Measurements from ENCODE around the gene PUM2.

DNA sequence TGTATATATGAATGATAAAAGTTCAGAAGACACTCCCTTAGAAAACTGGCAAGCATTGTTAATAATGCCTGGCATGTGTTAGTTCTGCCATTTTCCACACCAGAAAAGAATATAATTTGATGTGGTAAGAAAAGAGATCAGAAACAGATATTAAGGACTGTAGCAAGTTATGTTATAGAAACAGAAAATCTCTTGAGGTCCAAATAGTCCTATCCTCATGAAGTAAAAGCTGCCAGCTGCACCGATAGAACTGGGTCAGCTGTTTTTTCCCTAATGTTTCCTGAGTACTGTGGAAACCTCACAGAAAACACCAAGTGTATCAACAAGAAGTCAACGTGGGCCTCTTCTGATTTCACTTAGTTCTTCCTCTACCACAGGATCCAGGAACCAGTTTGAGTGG lies 68.8 kb downstream of the PUM2 start:
- TF ChIP-seq, protein P1, sequence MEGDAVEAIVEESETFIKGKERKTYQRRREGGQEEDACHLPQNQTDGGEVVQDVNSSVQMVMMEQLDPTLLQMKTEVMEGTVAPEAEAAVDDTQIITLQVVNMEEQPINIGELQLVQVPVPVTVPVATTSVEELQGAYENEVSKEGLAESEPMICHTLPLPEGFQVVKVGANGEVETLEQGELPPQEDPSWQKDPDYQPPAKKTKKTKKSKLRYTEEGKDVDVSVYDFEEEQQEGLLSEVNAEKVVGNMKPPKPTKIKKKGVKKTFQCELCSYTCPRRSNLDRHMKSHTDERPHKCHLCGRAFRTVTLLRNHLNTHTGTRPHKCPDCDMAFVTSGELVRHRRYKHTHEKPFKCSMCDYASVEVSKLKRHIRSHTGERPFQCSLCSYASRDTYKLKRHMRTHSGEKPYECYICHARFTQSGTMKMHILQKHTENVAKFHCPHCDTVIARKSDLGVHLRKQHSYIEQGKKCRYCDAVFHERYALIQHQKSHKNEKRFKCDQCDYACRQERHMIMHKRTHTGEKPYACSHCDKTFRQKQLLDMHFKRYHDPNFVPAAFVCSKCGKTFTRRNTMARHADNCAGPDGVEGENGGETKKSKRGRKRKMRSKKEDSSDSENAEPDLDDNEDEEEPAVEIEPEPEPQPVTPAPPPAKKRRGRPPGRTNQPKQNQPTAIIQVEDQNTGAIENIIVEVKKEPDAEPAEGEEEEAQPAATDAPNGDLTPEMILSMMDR (IDR thresholded peaks at IDR 0.05; ENCODE audit: low read length), result no peak
- TF ChIP-seq EZH2 (optimal IDR thresholded peaks at IDR 0.05; ENCODE audit: low read depth, low read length) (no peak), EZH2phosphoT487 (IDR thresholded peaks at IDR 0.05; ENCODE audit: low read length) (no peak)

All from MM.1S (cell line).